GM20431 (cell line): Measurements from ENCODE around the gene FGFBP1.

Experiments used
- in situ Hi-C: fragments of 300-500 bp; cut with MseI, MboI; formaldehyde crosslinking; loops from one replicate; pipeline ENCODE4 v1.15.0; 2020; ENCODE audit warnings: low sequenced_read_pairs; ENCODE audit not compliant: unreplicated experiment

FGFBP1 gene

DNA sequence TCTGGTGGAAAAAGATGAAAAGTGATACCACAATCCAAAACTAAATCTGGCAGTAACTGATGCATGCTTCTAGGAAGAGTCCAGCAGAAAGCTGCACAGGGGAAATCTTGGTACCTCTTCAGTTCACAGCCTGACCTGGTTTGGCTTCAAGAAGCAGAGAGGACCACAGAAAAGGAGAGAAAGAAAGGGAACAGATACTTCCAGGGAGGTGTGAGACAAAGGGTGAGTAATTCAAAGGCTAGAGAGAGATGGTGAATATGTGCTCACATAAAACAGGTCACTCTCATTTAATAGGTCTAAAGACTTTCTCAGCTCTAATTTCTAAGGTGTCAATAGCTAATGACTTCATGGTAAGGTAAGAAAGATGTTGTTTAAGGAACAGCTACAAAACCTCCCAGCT is 13.2 kb upstream of the FGFBP1 start:
- in situ Hi-C loops, result loop anchor here (10.0 to 25.0 kb wide), 3 partner anchors 147 to 464 kb away; no protein-coding TSS in a partner anchor

DNA sequence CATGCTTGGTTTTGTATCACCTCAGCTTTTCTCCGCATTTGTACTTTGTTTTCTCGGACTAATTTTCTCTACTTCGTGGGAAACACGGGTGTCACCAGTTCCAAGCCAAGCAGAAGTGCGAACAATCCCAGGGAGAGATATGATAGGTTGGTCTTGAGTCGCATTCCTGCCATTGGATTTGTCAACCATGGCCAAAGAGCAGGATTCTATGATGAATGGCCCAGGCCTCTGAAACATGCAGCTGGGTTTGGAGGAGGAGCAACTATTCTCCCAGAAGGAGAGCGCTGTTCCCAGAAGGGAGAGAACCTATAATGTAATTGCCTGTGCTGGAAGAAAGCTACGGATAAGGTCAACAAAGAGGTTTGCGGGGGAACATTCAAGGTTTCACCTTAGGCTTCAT is 10.3 kb upstream of the FGFBP1 start:
- in situ Hi-C loops, result no loop called here

DNA sequence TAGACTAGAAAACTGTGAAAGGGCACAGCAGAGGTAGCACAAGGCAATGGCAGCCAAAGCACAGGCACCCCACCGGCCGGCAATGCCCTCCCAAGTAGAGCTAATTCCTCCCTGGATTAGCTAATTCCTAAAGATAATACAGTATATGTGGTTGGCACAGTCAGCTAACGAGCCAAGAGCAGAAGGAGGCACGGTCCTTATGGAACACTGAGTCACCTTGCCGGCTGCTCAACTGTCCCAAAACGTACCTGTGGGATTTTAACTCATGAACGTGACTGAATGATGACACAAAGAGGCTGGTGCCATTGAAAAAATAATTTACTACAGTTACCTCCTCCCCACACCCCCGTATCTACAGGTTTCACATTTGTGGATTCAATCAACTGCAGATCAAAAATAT is 9.1 kb upstream of the FGFBP1 start:
- in situ Hi-C loops, result no loop called here

DNA sequence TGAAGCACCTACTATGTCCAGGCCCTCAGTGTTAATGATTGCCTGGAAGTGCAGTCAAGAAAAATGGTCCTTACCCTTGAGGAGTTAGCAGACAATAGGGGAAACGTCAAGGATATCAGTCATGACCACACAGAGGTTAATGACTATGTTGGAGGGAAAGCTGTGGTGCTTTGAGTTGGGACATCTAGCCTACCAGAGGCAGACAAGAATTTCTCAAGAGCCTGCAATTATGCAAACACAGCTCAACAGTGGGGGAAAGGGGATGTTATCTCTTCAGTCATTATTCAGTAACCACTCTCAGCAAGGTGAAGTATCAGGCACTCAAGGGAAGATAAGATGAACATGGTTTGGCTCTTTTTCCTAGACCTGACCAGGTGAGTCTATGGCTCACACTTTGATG is 7.0 kb upstream of the FGFBP1 start:
- in situ Hi-C loops, result no loop called here

DNA sequence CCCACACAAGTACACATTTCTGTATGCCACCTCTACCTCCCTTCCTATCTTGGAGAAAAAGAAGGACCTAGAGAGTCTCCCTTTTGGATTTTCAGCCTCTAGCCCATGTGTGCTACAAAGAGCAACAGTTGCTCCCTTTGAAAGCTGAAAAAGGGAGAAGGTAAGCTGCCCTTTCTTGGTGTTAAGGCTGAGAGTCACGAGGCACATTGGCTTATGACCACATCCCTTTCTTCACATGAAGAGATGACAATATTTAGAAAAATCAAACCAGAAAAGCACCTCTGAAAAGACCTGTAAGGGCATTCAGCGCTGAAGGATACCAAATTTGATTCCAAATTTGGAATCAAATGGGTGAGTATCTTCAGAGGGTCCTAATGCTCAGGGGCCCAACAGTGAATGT is 6.4 kb upstream of the FGFBP1 start:
- in situ Hi-C loops, result no loop called here

DNA sequence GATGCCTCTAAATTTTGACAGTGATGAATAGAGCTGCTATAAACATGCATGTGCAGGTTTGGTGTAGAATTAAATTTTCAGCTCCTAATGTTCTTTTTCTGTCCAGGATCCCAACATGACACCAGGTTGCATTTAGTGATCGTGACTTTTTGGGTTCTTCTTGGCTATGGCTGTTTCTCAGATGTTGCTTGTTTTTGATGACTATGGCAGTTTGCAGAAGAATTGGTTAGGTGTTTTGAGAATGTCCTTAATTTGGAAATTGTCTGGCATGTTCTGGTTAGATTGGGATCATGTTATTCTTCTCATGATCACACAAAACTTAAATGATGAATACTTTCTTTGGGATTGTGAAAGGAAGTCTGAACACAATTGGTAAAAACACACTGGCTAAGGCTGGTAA is 3.7 kb upstream of the FGFBP1 start:
- in situ Hi-C loops, result no loop called here

DNA sequence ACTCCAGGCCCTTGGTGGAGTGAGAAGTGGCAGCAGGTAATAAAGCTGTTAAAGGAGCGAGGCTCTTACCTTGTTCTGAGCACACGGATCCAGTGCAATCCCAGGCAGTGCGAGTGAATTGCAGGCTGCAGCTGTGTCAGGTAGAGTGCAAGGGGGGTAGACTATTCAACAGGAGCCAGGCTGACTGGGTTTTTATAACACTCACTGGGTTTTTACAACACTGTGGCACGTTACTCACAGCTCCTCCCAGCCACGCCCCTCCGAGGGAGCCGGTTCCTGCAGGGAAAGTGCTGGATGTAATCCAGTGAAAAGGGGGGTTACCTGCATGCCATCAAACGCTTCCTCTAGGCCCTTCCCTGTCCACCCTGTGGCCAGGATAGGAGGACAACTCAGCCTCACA is 358 bp downstream of the FGFBP1 start:
- in situ Hi-C loops, result no loop called here

DNA sequence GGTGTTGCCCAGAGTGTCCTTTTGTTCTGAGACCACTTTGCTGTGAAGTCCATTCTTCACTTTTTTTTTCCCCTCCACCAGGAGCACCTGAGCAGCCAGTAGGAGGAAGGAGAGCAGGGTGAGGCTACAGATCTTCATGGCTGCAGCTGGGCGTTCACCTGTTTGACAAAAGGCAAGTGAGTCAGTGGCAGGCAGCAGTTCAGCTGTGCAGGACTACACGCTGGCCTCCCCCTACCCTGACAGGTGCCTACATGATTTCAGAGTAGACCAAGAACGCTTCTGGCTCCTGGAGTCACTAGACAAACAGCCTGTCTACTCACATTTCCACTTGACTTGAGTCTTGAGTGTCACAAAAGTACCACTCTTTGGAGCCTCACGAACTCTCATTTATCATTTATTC is 2.0 kb downstream of the FGFBP1 start:
- in situ Hi-C loops, result no loop called here

DNA sequence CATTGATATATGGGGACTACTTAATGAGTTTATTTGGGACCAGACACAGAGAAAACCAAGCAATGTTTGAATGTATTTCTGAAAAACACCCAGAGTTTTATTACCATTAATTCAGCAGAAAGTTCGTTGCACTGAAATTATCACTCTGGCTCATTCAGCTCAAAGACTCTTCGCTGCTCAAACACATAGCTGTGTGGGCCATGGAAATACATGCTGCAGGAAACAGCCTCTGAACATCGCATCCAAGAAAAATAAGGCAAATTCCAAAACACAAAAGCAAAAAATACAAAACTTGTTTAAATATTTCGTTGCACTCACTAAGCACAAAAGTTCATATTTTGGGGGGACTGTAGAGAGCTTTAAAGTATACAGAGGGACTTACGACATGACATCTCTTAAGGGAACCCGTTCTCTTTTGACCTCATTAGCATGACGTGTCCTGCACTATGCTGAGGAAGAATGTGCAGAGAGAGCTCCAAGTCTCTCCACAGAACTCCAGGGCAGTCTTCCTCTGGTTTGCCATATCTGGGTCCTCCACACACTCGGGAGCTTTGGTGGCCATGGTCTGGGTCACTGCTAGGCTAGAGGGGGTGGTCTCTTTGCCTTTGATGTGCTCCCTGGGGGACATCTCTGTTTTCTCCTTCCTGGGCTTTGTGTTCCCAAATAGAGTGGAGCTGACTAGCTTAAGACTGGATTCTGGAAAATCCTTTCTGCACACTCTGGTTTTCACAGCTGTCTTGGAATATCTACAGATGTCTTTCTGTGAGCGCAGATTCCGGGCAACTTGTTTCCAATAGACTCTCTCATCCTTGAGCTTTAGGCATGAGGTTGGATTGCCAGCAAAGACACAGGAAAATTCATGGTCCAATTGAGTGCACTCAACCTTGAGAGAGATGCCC is 2.8 kb downstream of the FGFBP1 start:
- in situ Hi-C loops, result no loop called here

DNA sequence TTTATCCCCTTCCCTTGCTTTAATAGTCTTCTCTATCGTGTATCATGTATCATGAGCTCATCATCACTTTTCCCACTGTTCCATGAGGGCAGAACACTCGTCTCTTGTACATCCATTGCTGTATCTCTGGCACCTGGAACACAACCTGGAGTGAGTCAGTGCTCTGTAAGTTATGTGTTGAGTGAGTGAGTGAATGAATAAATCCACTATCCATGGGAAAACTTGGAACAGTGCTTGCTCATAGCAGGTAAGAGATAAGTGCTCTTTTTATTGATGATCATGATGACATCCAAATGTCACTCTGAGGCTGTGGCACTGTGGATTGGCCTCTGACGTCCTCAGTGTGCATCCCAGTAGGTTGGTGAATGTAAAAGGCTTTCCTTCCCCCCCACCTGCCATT is 4.3 kb downstream of the FGFBP1 start:
- in situ Hi-C loops, result no loop called here

DNA sequence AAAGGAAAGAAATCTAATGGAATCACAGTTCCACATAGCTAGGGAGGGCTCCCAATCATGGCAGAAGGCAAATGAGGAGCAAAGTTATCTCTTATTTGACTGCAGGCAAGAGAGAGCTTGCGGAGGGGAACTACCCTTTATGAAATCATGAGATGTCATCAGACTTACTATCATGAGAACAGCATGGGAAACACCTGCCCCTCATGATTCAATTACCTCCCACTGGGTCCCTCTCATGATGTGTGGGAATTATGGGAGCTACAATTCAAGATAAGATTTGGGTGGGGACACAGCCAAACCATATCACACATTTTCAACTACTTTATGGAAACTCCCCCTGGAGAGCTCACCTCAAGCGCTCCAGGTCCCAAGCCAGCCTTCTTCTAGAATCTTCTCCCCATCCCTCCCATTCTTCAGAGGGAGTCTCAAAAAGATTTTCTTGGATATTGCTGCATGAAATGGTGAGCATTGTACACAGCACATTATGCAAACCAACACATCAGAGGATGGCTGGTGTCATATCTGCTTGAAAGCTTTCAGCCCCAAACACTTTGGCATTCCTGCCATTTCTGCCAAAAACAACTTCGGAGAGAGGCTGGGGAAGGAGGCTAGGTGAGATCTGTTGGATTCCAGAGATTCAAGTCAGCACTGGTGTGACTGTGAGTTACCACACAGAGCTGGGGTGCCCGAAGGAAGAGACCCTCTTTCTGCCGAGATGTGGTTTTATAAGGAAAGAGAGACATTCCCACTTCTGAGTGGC is 6.9 kb downstream of the FGFBP1 start:
- in situ Hi-C loops, result no loop called here

DNA sequence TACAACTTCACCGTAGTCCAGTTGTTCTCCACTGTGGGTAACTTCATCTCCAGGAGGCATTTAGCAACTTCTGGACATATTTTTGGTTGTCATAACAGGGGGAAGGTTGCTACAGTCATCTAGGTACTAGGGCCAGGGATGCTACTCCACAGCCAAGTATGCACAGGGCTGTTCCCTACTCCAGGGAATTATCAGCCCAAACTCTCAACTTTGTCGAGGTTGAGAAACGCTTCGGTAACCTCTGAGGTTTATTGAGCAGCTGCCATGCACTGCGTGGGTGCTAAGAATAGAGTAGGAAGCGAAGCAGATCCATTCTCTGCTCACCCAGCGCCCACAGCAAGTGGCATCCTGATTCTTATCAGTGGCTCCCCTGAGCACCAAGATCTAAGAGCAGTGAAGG is 8.2 kb downstream of the FGFBP1 start:
- in situ Hi-C loops, result no loop called here

DNA sequence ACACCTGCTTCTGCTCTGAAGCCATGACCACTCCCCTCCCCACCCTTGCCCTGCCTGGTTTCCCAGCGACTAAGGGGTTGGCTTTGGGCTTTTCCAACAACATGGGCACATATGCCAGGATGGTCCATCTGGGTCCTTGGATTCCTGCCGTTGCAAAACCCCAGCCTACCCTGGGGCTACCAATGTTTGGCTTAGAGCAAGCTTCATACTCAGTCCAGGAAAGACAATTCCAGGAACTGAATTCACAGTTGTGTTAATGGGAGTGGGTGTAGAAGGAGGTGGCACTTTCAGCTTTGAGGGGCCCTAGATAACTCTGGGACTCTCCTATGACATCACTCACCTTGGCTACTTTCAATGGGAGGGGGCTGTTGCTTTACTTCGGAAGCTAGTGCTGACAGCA is 9.0 kb downstream of the FGFBP1 start:
- in situ Hi-C loops, result no loop called here

DNA sequence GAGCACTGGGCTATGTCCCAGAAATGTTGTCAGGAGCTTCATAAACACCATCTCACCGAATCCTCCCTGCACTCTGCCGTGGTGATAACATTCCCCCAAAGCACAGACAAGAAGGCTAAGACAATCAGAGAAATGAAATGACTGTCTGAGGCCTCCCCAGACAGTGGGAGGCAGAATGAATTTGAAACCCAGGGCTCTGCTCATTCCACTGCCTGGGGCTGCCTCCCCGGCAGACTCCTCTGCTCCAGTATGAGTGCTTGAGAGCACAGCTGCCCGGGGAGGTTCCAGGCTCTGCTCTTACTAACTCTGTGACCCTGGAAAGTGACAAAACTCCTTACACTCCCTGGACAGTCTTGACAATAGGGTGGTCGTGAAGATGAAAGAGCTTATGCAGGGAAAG is 9.7 kb downstream of the FGFBP1 start:
- in situ Hi-C loops, result no loop called here

DNA sequence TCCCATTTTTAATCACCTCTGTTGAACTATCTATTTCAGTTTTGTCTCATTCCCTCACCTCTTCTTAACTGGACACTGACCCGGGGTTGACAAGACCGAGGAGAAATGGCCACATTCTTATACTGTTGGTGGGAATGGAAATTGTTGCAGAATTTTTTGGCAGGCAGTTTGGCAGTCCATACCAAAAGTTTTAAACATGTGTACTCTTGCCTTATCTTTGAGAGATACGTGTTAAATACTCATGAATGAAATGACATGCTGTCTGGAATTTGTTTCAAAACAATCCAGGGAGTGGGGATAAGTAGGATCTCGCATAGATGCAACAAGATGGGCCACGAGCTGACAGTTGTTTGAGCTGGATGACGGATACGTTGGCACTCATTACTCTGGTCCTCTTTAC is 12.1 kb downstream of the FGFBP1 start:
- in situ Hi-C loops, result no loop called here

DNA sequence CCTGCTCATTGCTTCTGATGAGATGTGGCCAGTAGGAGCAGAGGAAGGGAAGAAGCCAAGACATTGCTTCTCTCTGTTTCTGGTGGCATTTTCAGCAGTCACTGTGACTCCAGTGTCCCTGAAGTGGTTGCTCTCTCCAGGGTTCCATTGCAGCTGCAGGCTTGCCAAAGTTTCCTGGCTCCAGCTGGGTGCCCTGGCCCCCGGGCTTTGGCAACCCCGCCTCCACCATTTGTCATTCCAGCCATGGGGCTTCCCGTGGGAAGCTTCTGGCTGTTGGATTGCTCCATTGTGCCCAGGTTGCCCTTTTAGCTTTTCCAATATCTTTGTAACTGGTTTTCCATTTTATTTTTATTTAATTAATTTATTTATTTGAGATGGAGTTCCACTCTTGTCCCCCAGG is 12.7 kb downstream of the FGFBP1 start:
- in situ Hi-C loops, result no loop called here

DNA sequence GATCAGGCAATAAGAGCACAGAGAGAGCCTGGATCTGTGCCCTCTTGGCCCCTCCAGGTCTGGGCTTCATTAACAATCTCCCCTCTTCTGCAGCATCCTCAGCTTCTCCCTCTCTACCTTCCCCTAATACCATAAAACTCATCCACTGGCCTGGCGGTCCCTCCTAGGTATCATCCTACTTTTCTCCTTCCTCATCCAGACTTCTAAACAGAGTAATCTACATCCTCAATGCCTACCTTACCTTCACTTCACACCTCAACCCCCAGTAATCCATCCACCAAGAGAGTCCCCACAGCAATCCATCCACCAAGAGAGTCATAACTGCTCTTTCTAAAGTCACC is 17.0 kb downstream of the FGFBP1 start:
- in situ Hi-C loops, result no loop called here

DNA sequence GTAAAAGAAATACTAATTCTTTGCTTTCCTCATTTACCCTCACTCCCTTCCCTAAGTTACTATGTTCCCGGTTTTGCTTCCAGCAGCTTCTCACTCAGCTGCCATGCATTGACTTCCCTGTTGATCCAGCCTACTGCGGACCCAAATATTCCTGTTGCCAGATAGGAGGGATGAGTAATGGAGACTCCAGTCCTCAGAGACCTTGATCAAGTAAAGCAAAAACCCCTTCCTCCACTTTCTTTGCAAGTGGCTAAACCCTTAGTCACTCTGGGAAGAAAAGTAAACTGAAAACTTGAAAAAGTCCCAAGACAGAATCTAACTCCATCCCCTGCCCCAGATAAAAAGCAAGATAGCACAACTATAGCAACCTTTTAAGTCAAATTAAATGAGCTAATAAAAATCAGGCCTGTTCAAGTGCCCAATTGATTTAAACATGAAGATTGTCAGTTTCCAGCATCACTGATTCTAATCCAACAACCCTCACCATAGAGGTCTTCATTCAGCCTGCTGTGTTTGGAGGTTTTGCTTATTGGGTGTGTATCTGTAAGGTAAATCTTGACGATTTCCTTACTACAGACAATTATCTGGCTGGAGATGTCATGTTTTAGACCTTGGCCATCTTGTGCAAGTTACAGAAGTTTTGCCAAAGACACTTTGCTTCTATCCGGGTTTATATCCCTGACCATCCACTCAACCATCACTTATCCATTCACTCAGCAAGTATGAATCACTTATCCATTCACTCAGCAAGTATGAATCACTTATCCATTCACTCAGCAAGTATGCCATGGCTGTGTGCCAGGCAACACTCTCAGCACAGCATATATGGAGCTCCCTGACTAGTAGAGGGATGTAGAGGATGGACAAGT is 17.6 kb downstream of the FGFBP1 start:
- in situ Hi-C loops, result no loop called here

DNA sequence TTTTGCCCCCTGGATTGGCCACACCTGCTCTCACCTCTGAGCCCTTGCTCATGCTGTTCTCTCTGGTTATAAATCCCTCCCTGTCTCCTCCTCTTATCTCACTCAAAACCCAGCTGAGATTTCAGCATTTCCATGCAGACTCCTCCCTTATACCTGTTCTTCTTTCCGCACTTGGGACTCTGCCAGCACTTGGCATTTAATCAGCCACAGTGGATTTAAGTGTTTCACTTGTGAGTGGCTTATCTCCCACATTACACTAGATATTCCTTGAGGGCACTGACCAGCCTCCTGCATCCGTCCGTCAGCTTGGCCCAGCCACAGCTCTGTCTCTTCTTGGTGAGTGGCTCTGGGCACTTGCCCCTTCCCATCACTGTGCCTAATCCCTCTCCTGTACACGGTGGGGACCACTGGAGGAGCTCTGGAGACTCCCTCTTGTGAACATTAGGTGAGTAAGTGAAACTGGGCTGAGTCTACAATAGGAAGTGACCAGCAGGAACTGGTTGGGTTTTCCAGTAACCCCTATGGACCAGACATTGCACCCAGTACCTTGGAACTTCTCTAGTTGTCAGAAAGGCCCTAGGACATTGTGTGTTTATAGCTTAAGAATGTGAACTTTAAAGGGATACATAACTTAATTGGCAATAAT is 19.9 kb downstream of the FGFBP1 start:
- in situ Hi-C loops, result no loop called here

DNA sequence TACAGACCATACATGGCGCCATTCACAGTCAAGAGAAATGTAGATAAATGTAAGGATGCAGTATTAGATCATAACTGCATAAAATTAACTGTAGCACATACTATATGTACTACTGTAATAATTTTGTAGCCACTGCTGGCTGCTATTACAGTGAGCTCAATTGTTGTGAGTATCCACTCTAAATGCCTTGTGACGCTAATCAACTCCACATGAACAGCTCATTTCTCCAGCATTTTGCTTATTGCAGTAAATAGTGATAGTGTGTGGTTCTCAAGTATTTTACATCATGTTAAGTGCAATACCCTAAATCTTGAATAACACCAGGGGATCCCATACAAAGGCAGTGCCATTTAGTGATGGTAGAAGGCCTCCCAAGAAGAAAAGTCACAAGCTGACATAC is 21.2 kb downstream of the FGFBP1 start:
- in situ Hi-C loops, result no loop called here
